ENCODE data around the gene SORCS2. TPM values are rescaled to one million over a fixed set of nuclear protein-coding genes. Genes with fewer than 3 reads are reported as not detected.

The SORCS2 gene
- total RNA-seq, 1 experiment from 2014 or later, result not detected

- H3K27ac Mint-ChIP-seq (ENCODE audit: low read depth, unreplicated experiment), result no peak overlapping the region
These were observed 438.4 kb downstream of the SORCS2 start for GRCh38 chr4:7630568-7631287.

GRCh38 chr4:7631288-7632014, 439.1 kb downstream of the SORCS2 start:
- no peaks in the 10 kb centered on the region for H3K9me3 Mint-ChIP-seq (ENCODE audit: unreplicated experiment)
- no peak for DNase-seq (ENCODE audit: unreplicated experiment)
- CTCF ChIA-PET, result interaction anchor here (0.5 to 1.4 kb wide), 5 partner anchors 19 to 480 kb away, joined by 3 to 7 read pairs (median 3); no protein-coding TSS in a partner anchor
- POLR2A ChIA-PET, result interaction anchor here (0.7 to 1.3 kb wide), 6 partner anchors 9 to 74 kb away, joined by 3 to 7 read pairs (median 3); no protein-coding TSS in a partner anchor
- BruUV-seq (replicated peaks), result no TSS peak
- H3K27ac Mint-ChIP-seq (ENCODE audit: low read depth, unreplicated experiment), result no peak overlapping the region
- peaks cover 37% of the 10 kb centered on the region for H3K27me3 Mint-ChIP-seq (ENCODE audit: insufficient read depth, unreplicated experiment)
- H3K36me3 Mint-ChIP-seq (ENCODE audit: insufficient read depth, unreplicated experiment), result peaks cover 6% of the 10 kb centered on the region
- no peak overlapping the region for H3K4me3 Mint-ChIP-seq (ENCODE audit: unreplicated experiment)
- no peak for TF ChIP-seq CTCF (IDR thresholded peaks at IDR 0.05; ENCODE audit: unreplicated experiment)
- peaks cover 9% of the 10 kb centered on the region for H3K4me1 Mint-ChIP-seq (ENCODE audit: insufficient read depth, unreplicated experiment)
- intact Hi-C loops (cut with micrococcal nuclease), result loop anchor here (10.0 kb wide), 1 partner anchor 107 kb away; no protein-coding TSS in a partner anchor

More at GRCh38 chr4:7630568-7631287, 438.4 kb downstream of the SORCS2 start:
- peak; percentile 95 for DNase-seq (ENCODE audit: unreplicated experiment)
- ChIA-PET POLR2A (interaction anchor here (0.6 to 1.3 kb wide), 8 partner anchors 10 to 632 kb away, joined by 3 to 7 read pairs (median 3); no protein-coding TSS in a partner anchor), CTCF (interaction anchor here (0.6 to 1.4 kb wide), 7 partner anchors 20 to 479 kb away, joined by 3 to 7 read pairs (median 3); partner anchors contain the start of gene PSAPL1)
- peaks cover 4% of the 10 kb centered on the region for H3K36me3 Mint-ChIP-seq (ENCODE audit: insufficient read depth, unreplicated experiment)
- TF ChIP-seq CTCF (IDR thresholded peaks at IDR 0.05; ENCODE audit: unreplicated experiment), result no peak
- BruUV-seq (replicated peaks), result no TSS peak
- peak overlapping the region; percentile 24 for H3K4me3 Mint-ChIP-seq (ENCODE audit: unreplicated experiment)
- H3K27me3 Mint-ChIP-seq (ENCODE audit: insufficient read depth, unreplicated experiment), result peaks cover 32% of the 10 kb centered on the region
- H3K9me3 Mint-ChIP-seq (ENCODE audit: unreplicated experiment), result no peaks in the 10 kb centered on the region
- intact Hi-C loops (cut with micrococcal nuclease), result loop anchor here (10.0 kb wide), 1 partner anchor 106 kb away; no protein-coding TSS in a partner anchor
- peaks cover 9% of the 10 kb centered on the region for H3K4me1 Mint-ChIP-seq (ENCODE audit: insufficient read depth, unreplicated experiment)

DNA sequence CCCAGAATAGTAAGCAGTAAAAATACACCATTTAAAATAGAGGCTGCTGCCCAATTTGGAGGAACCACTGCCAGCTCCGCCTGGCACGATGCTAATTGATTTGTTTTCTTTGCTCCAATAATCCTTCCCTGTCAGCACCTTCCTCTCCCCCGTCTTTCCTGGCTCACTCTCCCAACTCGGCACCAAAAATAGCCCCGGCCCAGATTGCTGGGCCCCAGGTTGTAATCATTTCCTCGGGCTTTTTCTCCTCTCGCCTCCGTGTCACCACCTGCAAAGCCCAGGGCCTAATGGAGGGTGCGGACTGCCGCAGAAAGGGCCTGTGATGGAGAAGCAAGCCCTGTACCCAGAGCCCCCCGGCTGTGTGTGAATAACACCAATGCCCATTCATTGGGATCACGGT, 440.0 kb downstream of the SORCS2 start:
- H3K9me3 Mint-ChIP-seq (ENCODE audit: unreplicated experiment), result no peaks in the 10 kb centered on the region
- peaks cover 6% of the 10 kb centered on the region for H3K36me3 Mint-ChIP-seq (ENCODE audit: insufficient read depth, unreplicated experiment)
- intact Hi-C loops (cut with micrococcal nuclease), result loop anchor here (10.0 kb wide), 1 partner anchor 108 kb away; no protein-coding TSS in a partner anchor
- TF ChIP-seq CTCF (IDR thresholded peaks at IDR 0.05; ENCODE audit: unreplicated experiment), result no peak
- CTCF ChIA-PET, result no interaction called here
- peaks cover 37% of the 10 kb centered on the region for H3K27me3 Mint-ChIP-seq (ENCODE audit: insufficient read depth, unreplicated experiment)
- DNase-seq (ENCODE audit: unreplicated experiment), result no peak
- no TSS peak for BruUV-seq (replicated peaks)
- POLR2A ChIA-PET, result no interaction called here
- H3K4me1 Mint-ChIP-seq (ENCODE audit: insufficient read depth, unreplicated experiment), result peaks cover 9% of the 10 kb centered on the region
- H3K27ac Mint-ChIP-seq (ENCODE audit: low read depth, unreplicated experiment), result no peak overlapping the region
- no peak overlapping the region for H3K4me3 Mint-ChIP-seq (ENCODE audit: unreplicated experiment)

DNA sequence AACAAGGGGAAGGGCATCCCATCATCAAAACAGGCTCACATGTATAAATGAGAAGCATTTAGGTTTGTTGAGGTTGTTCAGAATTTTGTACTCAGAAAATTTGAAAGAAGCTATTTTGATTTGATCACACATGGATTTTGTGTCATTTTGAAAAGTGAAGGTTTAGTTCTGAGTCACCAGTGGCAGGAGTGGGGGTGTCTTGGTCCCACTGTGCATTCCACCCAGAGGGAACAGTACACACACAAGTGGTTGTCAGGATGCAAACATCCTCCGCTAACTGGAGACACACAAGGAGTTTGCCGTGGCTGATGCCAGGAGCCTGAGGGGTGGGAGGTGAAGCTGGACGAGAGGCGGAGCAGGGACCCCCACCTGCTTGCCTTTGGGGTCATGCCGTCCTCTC, 440.6 kb downstream of the SORCS2 start:
- no peak for DNase-seq (ENCODE audit: unreplicated experiment)
- Mint-ChIP-seq H3K4me1 (ENCODE audit: insufficient read depth, unreplicated experiment) (peaks cover 9% of the 10 kb centered on the region), H3K27ac (ENCODE audit: low read depth, unreplicated experiment) (no peak overlapping the region), H3K4me3 (ENCODE audit: unreplicated experiment) (no peak overlapping the region), H3K27me3 (ENCODE audit: insufficient read depth, unreplicated experiment) (peaks cover 37% of the 10 kb centered on the region), H3K36me3 (ENCODE audit: insufficient read depth, unreplicated experiment) (peaks cover 6% of the 10 kb centered on the region), H3K9me3 (ENCODE audit: unreplicated experiment) (no peaks in the 10 kb centered on the region)
- ChIA-PET POLR2A (no interaction called here), CTCF (no interaction called here)
- no TSS peak for BruUV-seq (replicated peaks)
- TF ChIP-seq CTCF (IDR thresholded peaks at IDR 0.05; ENCODE audit: unreplicated experiment), result no peak
- intact Hi-C loops (cut with micrococcal nuclease), result loop anchor here (10.0 kb wide), 1 partner anchor 108 kb away; no protein-coding TSS in a partner anchor

Data from MCF 10A (cell line).